Fibroblast of lung (primary cell): ENCODE measurements around the gene GRP.

Experiments
- EZH2 ChIP-seq: IDR thresholded peaks from 2 replicates; pipeline ENCODE4 v1.5.1; 2012; ENCODE audit warnings: low read length, control low read depth, mild to moderate bottlenecking; ENCODE audit errors: missing control alignments
- TF ChIP-seq, protein P1 (sequence below), 2 donors: IDR thresholded peaks in 1 of 2; conservative IDR thresholded peaks in 1 of 2; 1 replicate in 1 of 2; 2 replicates in 1 of 2; pipeline ENCODE4 v1.5.1; 2011 to 2012; ENCODE audit warnings: low read length in 2 of 2, control low read depth in 1 of 2, inconsistent platforms in 1 of 2, low read depth in 1 of 2, mild to moderate bottlenecking in 1 of 2

DNA sequence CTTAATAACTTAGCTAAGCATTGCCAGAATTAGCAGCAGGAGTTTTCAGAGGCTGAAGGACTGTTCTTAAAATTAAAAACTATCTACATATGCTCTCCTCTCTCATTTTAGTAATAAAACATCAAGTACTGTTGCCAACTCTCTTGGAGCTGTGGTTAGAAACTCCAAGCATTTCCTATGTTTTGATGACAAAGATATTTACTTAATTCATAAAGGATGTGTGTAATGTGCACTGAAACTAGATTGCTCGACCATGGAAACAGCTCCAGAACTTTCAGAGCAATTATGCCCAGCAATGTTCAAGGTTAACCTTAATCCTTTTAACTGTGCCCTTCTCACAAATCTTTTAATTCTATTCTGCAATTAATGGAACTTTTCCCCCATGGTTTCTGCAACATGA lies 8.4 kb downstream of the GRP start:
- TF ChIP-seq, protein P1, sequence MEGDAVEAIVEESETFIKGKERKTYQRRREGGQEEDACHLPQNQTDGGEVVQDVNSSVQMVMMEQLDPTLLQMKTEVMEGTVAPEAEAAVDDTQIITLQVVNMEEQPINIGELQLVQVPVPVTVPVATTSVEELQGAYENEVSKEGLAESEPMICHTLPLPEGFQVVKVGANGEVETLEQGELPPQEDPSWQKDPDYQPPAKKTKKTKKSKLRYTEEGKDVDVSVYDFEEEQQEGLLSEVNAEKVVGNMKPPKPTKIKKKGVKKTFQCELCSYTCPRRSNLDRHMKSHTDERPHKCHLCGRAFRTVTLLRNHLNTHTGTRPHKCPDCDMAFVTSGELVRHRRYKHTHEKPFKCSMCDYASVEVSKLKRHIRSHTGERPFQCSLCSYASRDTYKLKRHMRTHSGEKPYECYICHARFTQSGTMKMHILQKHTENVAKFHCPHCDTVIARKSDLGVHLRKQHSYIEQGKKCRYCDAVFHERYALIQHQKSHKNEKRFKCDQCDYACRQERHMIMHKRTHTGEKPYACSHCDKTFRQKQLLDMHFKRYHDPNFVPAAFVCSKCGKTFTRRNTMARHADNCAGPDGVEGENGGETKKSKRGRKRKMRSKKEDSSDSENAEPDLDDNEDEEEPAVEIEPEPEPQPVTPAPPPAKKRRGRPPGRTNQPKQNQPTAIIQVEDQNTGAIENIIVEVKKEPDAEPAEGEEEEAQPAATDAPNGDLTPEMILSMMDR (conservative IDR thresholded peaks at IDR 0.05 in 1 of 2, IDR thresholded peaks at IDR 0.05 in 1 of 2; ENCODE audit: low read depth in 1 of 2, low read length in 2 of 2): no peak
- TF ChIP-seq EZH2: no peak
